Endothelial cell of umbilical vein (primary cell): ENCODE measurements around the gene INTS4. TPM values are rescaled to one million over a fixed set of nuclear protein-coding genes. Genes with fewer than 3 reads are reported as not detected.
"Not testable (repeated sequence)": the region's sequence is repeated elsewhere in the genome, so short reads cannot be mapped to it uniquely, and the experiment has no call there.

Experiments used
- BruUV-seq: library from RNA; stranded (reverse); fragments of 400-500 nt; replicated peaks from 2 replicates; lab custom pipeline; 2021; lab: Mats Ljungman, UMichigan
- CTCF ChIA-PET: fragments of 300-600, 350-600 bp; sonication (Branson Sonifier 250); formaldehyde crosslinking; loops from one replicate; lab custom pipeline; 2021; ENCODE audit warnings: antibody characterized with exemption, inconsistent platforms; lab: Charles Lee
- POLR2A ChIA-PET: fragments of 300-600, 350-600 bp; sonication (Branson Sonifier 250); formaldehyde crosslinking; loops from one replicate; lab custom pipeline; 2021; ENCODE audit warnings: antibody characterized with exemption, inconsistent platforms; lab: Charles Lee
- DNase-seq: peaks from one replicate; pipeline ENCODE4 v3.0.0-alpha.2; 2011; ENCODE audit warnings: low read depth, low spot score
- FAIRE-seq: peaks from 2 replicates; lab custom pipeline; 2011; peaks lifted over from hg19 to GRCh38; lab: Jason Lieb, UNC
- H2AFZ ChIP-seq: 2 replicates; pipeline ENCODE4 v1.6.0; 2012; ENCODE audit warnings: low read depth, low read length, control low read depth, inconsistent platforms
- H3K27ac ChIP-seq: 2 replicates; pipeline ENCODE4 v1.5.1; 2011; ENCODE audit warnings: low read depth, mild to moderate bottlenecking, control low read depth, low read length, moderate library complexity; ENCODE audit not compliant: insufficient read depth
- H3K27me3 ChIP-seq, 2 experiments: 2 replicates each; pipeline versions ENCODE4 v1.6.0 to v1.6.1; 2011; ENCODE audit warnings: low read length in 2 of 2, mixed read lengths in 1 of 2; ENCODE audit not compliant: control insufficient read depth in 2 of 2, insufficient read depth in 2 of 2
- H3K36me3 ChIP-seq, 2 experiments: 2 replicates in 1 of 2; 3 replicates in 1 of 2; pipeline ENCODE4 v1.5.1; 2011; ENCODE audit warnings: low read length in 2 of 2, mild to moderate bottlenecking in 1 of 2, moderate library complexity in 1 of 2; ENCODE audit not compliant: control insufficient read depth in 2 of 2, insufficient read depth in 2 of 2; ENCODE audit errors: extremely low read depth in 1 of 2
- H3K4me1 ChIP-seq: 3 replicates; pipeline ENCODE4 v1.5.1; 2011; ENCODE audit warnings: mild to moderate bottlenecking, low read length; ENCODE audit not compliant: control insufficient read depth, insufficient read depth; ENCODE audit errors: extremely low read depth
- H3K4me2 ChIP-seq: 2 replicates; pipeline ENCODE4 v1.6.1; 2011; ENCODE audit warnings: low read length, control low read depth, mixed read lengths; ENCODE audit not compliant: insufficient read depth
- H3K4me3 ChIP-seq, 3 experiments: fragments of 200-600 bp in 1 of 3; sonication (generic), shearing (Covaris generic) in 1 of 3; replicated peaks in 1 of 3; 2 replicates each; pipeline ENCODE4 v1.5.1; 2011 to 2016; ENCODE audit warnings: control low read depth in 3 of 3, low read length in 3 of 3, mild to moderate bottlenecking in 2 of 3, inconsistent platforms in 1 of 3, low read depth in 1 of 3, moderate library complexity in 1 of 3; ENCODE audit not compliant: insufficient read depth in 1 of 3
- H3K79me2 ChIP-seq: 2 replicates; pipeline ENCODE4 v1.6.0; 2012; ENCODE audit warnings: low read length, inconsistent platforms; ENCODE audit not compliant: control insufficient read depth, insufficient read depth
- H3K9ac ChIP-seq: replicated peaks from 2 replicates; pipeline ENCODE3; 2011; ENCODE audit warnings: low read length, control low read depth; ENCODE audit not compliant: insufficient read depth; ENCODE audit errors: extremely low read depth
- H3K9me1 ChIP-seq: replicated peaks from 3 replicates; pipeline ENCODE4 v1.6.0; 2011; ENCODE audit warnings: mild to moderate bottlenecking, low read length; ENCODE audit not compliant: control insufficient read depth, insufficient read depth; ENCODE audit errors: extremely low read depth
- H3K9me3 ChIP-seq: replicated peaks from 2 replicates; pipeline ENCODE4 v1.5.1; 2012; ENCODE audit warnings: low read length, inconsistent platforms; ENCODE audit not compliant: control insufficient read depth, insufficient read depth
- H4K20me1 ChIP-seq: replicated peaks from 2 replicates; pipeline ENCODE3; 2011; ENCODE audit warnings: mild to moderate bottlenecking, low read length; ENCODE audit not compliant: control insufficient read depth, insufficient read depth; ENCODE audit errors: extremely low read depth
- CTCF ChIP-seq, 2 donors: IDR thresholded peaks; 1 replicate in 1 of 2; 2 replicates in 1 of 2; pipeline ENCODE4 v1.5.1; 2011; ENCODE audit warnings: low read length in 2 of 2, mild to moderate bottlenecking in 2 of 2, moderate library complexity in 2 of 2, control low read depth in 1 of 2, inconsistent platforms in 1 of 2, low read depth in 1 of 2; ENCODE audit not compliant: insufficient read depth in 1 of 2; ENCODE audit errors: extremely low read depth in 1 of 2
- EZH2 ChIP-seq: IDR thresholded peaks from 2 replicates; pipeline ENCODE4 v1.6.1; 2012; ENCODE audit warnings: borderline replicate concordance, low read depth, mild to moderate bottlenecking, moderate library complexity, low read length, inconsistent platforms; ENCODE audit not compliant: severe bottlenecking
- FOS ChIP-seq: IDR thresholded peaks from 2 replicates; pipeline ENCODE4 v1.6.1; 2011; ENCODE audit warnings: mild to moderate bottlenecking, low read length, moderate library complexity, borderline replicate concordance; ENCODE audit not compliant: insufficient read depth
- GATA2 ChIP-seq: IDR thresholded peaks from 2 replicates; pipeline ENCODE4 v1.7.0; 2011; ENCODE audit warnings: low read depth, mild to moderate bottlenecking, moderate library complexity, mixed read lengths, low read length; ENCODE audit not compliant: insufficient read length, insufficient read depth
- JUN ChIP-seq: IDR thresholded peaks from 2 replicates; pipeline ENCODE4 v1.6.1; 2011; ENCODE audit warnings: borderline replicate concordance, low read depth; ENCODE audit not compliant: insufficient read length, insufficient read depth
- MAX ChIP-seq: IDR thresholded peaks from 2 replicates; pipeline ENCODE4 v1.6.1; 2011; ENCODE audit not compliant: insufficient read depth, insufficient read length
- MYC ChIP-seq: IDR thresholded peaks from one replicate; pipeline ENCODE4 v1.6.1; 2011; ENCODE audit warnings: mild to moderate bottlenecking, low read depth, low read length
- POLR2A ChIP-seq: IDR thresholded peaks from 2 replicates; pipeline ENCODE4 v1.6.1; 2012; ENCODE audit warnings: low read depth, mild to moderate bottlenecking, control low read depth, low read length
- POLR2AphosphoS5 ChIP-seq: IDR thresholded peaks from 2 replicates; pipeline ENCODE4 v1.6.1; 2012; ENCODE audit warnings: low read depth, mild to moderate bottlenecking, control low read depth, low read length, moderate library complexity; ENCODE audit not compliant: insufficient read depth
- dilution Hi-C: fragments of 300-500 bp; cut with MboI; formaldehyde crosslinking; loops from one replicate; pipeline ENCODE4 v1.15.0; 2019; ENCODE audit warnings: low sequenced_read_pairs; ENCODE audit not compliant: extremely low pct_ligation_motif_present
- intact Hi-C: fragments of 100-400 bp; cut with micrococcal nuclease; formaldehyde crosslinking; loops from one replicate; pipeline ENCODE4 v1.10.0; 2022
- polyA plus RNA-seq, 4 experiments: library from polyadenylated mRNA; depleted of rRNA in 3 of 4; stranded (reverse) in 3 of 4; unstranded in 1 of 4; fragments of >200 nt; gene quantifications; 2 replicates each; pipeline versions ENCODE4 v1.2.1 to v1.2.3, GENCODE V29; 2011 to 2012; ENCODE audit warnings: missing spikeins in 1 of 4
- total RNA-seq: library from RNA; stranded (reverse); gene quantifications from 2 replicates; pipeline ENCODE4 v1.2.3, GENCODE V29; 2021

Gene INTS4
- total and polyA plus RNA-seq, 2 donors (not counting 3 experiments of a cell fraction or from before 2014, with no cell fraction given): 29.2 to 37.8 TPM

GRCh38 chr11:78014937-78015520, 20.6 kb upstream of the INTS4 start:
- BruUV-seq, CTCF ChIA-PET, dilution Hi-C loops: not testable (repeated sequence)

GRCh38 chr11:78011301-78011700, 16.8 kb upstream of the INTS4 start:
- no peak for DNase-seq
- TF ChIP-seq POLR2AphosphoS5 (no peak), MYC (no peak), GATA2 (no peak), CTCF (IDR thresholded peaks at IDR 0.05; ENCODE audit: extremely low read depth in 1 of 2, insufficient read depth in 1 of 2, low read depth in 1 of 2, low read length in 2 of 2) (no peak), MAX (no peak), JUN (no peak), POLR2A (no peak), EZH2 (no peak), FOS (no peak)
- Histone ChIP-seq H3K4me2 (no peak overlapping the region), H2AFZ (no peak overlapping the region), H4K20me1 (no peaks in the 10 kb centered on the region), H3K27me3 (no peaks in the 10 kb centered on the region), H3K27ac (no peak overlapping the region), H3K4me3 (no peak overlapping the region), H3K79me2 (no peaks in the 10 kb centered on the region), H3K9me1 (no peaks in the 10 kb centered on the region), H3K4me1 (no peaks in the 10 kb centered on the region), H3K9ac (no peak overlapping the region), H3K9me3 (no peaks in the 10 kb centered on the region), H3K36me3 (no peaks in the 10 kb centered on the region)
- no TSS peak for BruUV-seq
- FAIRE-seq: no peak
- dilution Hi-C loops (no loop called here), intact Hi-C loops (no loop called here)
- POLR2A ChIA-PET: no interaction called here
- CTCF ChIA-PET: interaction anchor here (1.1 to 3.6 kb wide), 3 partner anchors 10 to 35 kb away, joined by 4 to 37 read pairs (median 9); no protein-coding TSS in a partner anchor

More at GRCh38 chr11:78014937-78015520, 20.6 kb upstream of the INTS4 start:
- H3K27ac ChIP-seq, H3K4me1 ChIP-seq, H3K9me1 ChIP-seq, H3K9ac ChIP-seq, H3K79me2 ChIP-seq, H3K27me3 ChIP-seq, FAIRE-seq, H2AFZ ChIP-seq, H3K4me3 ChIP-seq, intact Hi-C loops, POLR2A ChIA-PET, H3K4me2 ChIP-seq, H3K36me3 ChIP-seq, DNase-seq, H4K20me1 ChIP-seq, H3K9me3 ChIP-seq: not testable (repeated sequence)
